H54 (cell line): ENCODE data around the gene SBF1.
A peak's percentile ranks its signal among the peaks of the same experiment; 100 is the strongest.

Experiments
- DNase-seq: peaks from one replicate; pipeline ENCODE4 v3.0.0; 2011; ENCODE audit warnings: low spot score, mixed read lengths; ENCODE audit not compliant: insufficient read length
- FAIRE-seq: peaks from 3 replicates; lab custom pipeline; 2011; peaks lifted over from hg19 to GRCh38; lab: Jason Lieb, UNC
- POLR2A ChIP-seq: IDR thresholded peaks from 2 replicates; pipeline ENCODE4 v1.6.1; 2011; ENCODE audit warnings: low read depth, mild to moderate bottlenecking, low read length

The SBF1 gene

DNA sequence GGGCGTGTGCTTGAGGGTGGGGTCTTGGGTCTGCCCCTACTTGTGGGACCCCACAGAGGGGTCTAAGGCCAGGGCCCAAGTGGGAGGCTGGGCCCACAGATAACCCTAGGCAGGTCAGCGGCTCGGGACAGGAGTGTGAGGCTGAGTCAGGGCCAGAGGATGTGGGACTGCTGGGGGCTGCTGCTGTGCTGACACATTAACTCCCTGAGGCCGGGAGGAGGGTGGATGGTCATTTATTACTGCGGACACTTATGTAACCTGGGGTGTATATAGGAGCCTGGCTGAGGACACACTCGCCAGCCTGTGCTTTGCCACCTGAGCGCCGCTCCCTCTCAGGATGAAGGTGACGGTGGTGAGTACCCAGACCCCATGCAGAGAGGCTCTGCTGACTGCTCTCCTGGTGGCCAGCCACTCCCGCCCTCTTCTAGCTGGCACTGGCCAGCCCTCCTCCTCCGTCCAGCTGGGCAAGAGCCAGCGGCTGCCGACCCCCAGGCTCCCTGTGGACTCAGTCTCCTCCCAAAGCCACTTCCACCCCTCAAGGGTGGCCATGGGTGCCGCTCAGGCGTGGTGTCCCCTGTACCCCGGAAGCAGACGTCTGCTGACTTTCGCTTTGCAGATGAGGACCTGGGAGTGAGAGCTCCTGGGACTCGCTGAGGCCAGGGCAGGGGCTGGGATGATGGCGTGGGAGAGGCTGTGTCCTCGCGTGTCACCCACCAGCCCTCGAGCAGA lies 11.9 kb upstream of the SBF1 start, which contains the start of gene MIOX:
MIOX (plus strand) TSS at position 299 of the 729 bp plus-strand sequence; CDS start at position 338, 39 bp downstream.
- DNase-seq, result peak; percentile 91
- FAIRE-seq, result peak; percentile 23
- no peak for TF ChIP-seq POLR2A

DNA sequence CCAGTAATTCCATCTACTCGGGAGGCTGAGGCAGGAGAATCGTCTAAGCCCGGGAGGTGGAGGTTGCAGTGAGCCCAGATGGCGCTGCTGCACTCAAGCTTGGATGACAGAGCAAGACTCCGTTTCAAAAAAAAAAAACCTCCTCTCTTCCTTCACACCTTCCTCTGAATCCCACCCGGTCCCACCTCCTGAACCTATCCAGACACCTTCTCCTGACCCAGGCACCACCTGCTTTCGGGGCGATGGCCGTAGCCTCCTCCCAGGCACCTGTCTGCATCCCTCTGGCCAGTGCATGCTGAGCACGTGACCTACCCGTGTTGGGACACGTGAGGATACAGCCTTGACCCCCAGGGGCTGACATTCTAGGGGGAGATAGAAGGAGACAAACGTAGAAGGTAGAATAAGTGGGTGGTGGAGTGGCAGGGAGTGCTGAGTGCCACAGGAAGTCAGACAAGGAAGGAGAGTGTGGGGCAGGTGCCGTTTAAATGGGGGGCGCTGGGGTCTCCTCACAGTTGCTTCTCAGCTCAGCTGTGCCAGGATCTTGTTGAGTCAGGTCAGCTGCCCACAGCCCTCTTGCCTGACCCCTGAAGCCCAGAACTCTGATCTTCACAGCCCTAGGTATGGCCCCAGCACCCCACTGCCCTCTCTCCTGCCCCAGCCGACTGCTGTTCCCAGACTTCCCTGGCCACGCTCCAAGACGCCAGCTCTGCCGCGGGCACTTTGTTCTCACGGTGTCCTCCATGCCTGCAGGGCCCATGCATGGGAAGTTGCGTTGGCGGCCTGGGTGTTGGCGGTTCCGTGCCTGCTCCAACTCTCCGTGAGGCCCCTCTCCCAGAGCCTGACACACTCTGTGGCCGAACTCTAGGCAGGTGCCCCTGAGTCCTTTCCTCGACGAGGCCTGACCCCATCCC lies 10.6 kb upstream of the SBF1 start:
- no peak for TF ChIP-seq POLR2A
- DNase-seq (no peak), FAIRE-seq (no peak)

DNA sequence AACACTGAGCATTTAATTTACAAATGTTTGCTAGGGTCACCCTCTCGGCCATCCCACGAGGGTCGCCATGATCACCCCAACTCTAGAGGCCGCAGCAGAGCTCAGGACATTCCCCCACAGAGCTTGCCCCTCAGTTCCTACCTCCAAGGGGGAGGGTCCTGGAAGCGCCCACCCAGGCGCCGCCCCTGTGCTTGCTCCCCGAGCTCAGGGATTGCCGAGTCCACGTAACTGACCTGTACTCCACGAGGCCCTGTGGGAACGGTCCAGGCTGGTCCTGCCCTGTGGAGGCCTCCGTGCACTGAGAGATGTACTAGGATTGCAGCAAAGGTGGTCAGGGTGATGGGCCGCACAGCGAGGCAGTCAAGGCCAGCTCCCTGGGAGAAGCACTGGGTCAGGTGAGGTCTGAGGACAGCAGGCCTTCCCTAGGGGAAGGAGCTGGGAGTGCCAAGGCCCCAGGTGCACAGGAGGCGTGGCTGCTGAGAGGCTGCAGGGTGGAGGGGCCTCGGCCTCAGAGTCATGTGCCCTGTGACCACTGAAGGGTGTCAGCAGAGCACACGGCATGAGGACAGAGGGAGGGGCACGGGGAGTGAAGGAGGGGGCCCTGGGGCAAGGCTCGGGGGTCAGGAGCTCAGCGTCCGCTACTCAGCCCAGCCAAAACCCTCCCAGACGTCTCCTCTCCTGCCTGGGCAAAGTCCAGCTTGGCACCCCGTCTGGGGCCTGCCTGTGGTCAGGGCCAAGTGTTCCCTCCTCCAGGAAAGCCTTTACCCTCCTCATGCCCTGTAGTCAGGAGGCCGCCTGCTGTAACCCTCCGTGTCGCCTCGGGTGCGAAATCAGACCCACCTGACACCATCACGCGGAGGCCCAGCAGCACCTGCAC lies 9.4 kb upstream of the SBF1 start:
- DNase-seq, result no peak
- TF ChIP-seq POLR2A, result no peak
- FAIRE-seq, result no peak

DNA sequence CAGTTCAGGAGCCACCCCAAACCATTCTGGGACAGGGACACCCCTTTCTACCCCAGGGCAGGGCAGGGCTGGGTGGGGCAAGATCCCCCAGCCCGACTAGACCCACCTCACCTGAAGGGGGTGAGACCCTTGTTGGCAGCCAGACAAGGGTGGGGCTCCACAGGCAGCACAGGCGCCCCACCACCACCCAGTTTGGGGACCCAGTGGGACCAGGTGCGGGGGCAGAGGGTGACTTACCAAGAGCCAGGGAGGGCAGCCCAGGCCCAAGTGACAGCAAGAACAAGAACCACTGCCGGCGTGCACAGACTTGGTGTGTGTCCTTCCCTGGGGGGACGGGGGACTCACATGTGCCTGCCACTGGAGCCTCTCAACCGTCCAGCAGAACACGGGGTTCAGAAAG lies 8.7 kb upstream of the SBF1 start:
- no peak for DNase-seq
- FAIRE-seq, result no peak
- TF ChIP-seq POLR2A, result no peak

DNA sequence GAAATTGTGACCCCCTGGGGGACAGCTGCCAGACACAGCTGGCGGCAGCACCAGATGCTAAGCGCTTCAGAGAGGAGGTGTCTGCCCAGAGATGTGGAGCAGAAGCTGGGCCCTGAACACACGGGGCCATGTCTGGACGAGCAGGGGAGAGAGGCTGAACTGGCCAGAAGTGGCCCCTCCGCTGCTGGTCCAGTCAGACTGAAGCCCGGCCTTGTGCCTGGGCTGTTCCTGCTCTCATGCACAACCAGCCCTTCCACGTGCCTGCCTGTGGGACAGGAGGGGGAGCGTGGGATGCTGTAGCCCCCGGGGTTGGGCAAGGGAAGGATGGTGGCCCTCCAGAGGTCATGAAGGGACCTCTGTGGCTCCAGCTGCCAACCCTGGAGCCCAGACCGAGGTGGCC lies 8.3 kb upstream of the SBF1 start:
- no peak for TF ChIP-seq POLR2A
- FAIRE-seq (no peak), DNase-seq (no peak)

DNA sequence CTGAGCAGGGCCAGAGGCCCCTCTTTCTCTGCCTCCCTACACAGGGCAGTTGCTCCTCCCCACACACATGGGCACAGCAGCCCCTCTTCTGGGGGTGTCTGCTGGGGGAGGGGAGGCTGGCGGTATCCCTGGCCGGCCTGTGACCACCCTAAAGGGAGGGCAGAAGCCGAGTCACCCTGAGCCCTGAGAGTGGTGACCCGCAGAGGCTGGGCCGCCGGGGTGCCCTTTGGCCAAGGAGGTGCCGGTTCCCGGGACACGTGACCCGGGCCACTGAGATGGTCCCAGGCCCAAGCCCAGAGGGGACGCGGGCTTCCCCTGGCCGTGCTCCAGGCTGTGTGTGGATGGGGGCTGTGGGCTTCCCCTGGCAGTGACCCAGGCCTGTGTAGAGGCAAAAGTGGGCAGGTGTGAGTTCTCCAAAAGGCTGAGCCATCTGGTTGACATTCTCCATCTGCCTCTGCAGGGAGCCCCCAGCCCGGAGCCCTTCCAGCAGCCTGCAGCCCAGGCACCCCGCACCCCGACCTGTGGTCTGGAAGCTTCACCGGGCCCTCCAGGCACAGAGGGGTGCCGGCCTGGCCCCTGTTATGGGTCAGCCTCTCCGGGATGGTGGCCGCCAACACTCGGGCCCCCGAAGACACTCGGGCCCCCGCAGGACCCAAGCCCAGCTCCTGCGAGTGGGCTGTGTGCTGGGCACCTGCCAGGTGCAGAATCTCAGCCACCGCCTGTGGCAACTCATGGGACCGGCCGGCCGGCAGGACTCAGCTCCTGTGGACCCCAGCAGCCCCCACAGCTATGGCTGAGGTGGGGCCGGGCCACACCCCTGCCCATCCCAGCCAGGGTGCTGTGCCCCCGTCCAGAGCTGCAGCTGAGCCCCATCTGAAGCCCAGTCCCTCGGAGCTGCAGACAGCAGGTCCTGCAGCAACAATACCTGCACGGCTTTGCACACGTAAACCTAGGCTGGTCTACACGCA lies 7.6 kb upstream of the SBF1 start:
- no peak for DNase-seq
- no peak for TF ChIP-seq POLR2A
- FAIRE-seq, result no peak

DNA sequence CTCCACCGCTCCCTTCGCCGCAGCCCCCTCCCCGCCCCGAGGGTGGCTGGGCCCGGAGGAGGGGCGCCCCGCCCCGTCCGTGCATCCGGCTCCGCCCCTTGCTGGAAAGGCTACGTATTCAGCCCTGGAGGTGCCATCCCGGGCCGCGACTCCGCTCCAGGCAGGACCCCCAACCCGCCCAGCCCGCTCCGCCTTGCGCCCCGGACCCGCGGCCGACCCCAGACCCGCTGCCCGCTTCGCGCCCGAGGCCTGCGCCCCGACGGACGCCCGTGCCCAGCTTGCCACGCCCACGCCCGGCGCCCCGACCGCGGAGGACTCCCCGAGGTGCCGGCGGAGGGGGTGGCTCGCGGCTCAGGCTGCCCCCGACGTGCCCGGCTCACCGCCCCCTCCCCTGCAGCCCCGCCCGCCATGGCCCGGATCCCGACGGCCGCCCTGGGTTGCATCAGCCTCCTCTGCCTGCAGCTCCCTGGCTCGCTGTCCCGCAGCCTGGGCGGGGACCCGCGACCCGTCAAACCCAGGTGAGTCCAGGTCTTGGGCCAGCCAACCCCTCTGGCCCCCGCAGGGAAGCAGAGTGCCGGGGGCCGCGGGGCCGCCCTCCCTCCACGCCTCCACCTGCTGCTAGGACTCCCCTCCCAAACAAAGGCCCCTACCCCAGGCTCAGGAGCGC lies 6.7 kb upstream of the SBF1 start, which contains the start of gene ADM2:
ADM2 (plus strand) TSS at position 104 of the 667 bp plus-strand sequence; CDS start at position 409, 305 bp downstream.
- FAIRE-seq (no peak), DNase-seq (no peak)
- no peak for TF ChIP-seq POLR2A

DNA sequence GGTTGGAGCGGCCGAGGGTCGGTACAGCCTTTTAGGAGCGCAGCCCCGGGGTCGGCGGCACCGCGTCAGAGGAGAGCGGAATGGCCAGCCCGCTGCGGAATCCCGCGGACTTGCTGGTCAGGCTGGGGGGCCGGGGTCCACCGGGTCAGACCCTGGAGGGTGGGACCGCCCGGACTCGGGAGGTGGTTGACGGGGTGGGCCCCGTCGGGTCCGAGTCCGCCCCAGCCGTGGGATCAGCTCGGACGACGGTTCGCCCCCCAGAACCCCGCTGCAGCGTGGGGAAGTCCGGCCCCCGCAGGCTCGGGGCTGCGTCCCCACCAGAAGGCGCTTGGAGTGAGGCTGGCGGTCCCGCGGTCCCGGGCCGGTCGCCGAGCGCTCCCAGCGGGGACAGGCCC lies 6.2 kb upstream of the SBF1 start:
- TF ChIP-seq POLR2A, result no peak
- FAIRE-seq (no peak), DNase-seq (no peak)

DNA sequence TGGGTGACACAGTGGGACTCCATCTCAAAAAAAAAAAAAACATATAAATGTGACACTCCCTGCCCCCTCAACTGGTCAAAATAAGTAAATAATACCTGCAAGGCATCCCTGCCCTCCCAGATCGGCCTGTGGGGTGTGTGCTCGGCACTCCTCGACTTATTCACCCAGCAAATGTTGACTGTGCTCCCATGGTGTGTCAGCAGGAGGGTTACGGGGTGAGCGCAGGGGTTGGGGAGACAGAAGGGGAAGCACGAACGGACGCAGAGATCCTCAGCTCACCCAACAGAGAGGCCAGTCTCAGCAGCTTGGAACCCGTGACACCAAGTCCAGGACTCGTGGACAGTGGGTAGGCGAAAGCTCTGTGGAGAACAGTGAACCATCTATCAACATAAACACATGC lies 4.9 kb upstream of the SBF1 start:
- no peak for FAIRE-seq
- TF ChIP-seq POLR2A, result no peak
- DNase-seq, result no peak

DNA sequence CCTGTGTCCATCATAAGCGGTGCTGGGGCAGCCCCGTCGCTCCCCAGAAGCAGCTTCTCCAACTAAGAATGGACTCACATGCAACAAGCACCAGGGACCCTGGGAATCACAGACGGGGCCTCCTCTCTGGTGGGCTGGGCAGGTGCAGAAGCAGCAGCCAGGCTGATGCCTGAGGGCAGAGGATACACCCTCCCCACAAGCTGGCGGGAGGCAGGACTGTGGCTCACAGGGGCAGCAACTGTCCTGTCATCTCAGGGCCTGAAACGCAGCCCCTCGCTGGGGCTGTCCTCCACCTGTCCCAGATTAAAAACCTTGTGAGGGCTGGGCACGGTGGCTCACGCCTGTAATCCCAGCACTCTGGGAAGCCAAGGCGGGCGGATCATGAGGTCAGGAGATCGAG lies 3.1 kb upstream of the SBF1 start:
- TF ChIP-seq POLR2A, result no peak
- FAIRE-seq, result no peak
- no peak for DNase-seq

DNA sequence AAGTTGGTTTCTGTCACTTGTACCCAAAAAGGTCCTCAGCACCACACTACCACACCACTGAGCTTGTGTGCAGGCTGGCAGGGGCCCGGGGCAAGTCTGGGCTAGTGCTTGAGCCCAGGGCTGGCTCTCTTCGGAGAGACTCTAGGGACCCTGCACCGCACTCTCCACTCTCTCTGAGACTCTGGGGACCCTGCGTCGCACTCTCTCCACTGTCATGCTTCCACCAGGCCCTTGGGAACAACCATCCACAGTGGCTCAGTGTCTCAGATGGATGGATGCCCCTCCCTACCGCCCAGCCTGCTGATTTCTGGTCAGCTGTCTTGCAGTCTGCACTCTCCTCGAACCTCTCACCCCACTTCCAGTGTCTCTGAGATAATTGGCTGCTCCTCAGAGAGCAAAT lies 2.0 kb upstream of the SBF1 start:
- no peak for TF ChIP-seq POLR2A
- DNase-seq, result no peak
- FAIRE-seq, result no peak

DNA sequence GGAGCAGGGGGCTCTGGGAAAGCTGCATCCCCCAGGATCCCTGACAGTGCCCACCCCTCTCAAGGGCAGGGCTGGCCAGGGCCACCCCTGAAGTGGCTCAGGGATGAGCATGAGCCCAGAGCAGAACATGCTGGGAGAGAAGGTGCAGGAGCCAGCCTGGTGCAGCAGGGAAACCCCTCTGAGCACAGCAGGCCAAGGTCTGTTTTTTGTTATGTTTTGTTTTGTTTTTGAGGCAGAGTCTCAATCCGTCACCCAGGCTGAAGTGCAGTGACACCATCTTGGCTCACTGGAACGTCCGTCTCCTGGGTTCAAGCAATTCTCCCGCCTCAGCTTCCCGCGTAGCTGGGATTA lies 792 bp upstream of the SBF1 start:
- FAIRE-seq (no peak), DNase-seq (no peak)
- TF ChIP-seq POLR2A, result no peak
